ENCODE measurements around the gene NUAK1.

The NUAK1 gene

DNA sequence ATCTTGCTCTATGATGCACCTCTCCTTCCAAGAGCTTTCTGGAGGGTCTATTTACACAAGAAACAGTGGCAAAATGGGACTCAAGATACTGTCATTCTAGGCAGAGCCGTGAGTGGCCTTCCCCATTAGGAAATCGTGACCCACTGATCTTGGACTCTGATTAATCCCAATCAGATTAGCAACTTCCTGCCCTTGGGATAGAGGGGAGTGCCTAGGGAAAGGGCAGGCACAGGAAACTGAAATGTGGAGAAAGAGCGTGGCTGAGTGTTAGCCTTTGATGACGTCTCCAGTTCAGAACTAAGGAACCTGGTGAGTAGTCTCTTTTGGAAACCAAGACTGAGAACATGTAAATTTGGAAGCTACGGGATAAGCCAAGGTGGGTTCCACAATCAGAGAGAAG is 76.1 kb downstream of the NUAK1 start:
- H3F3A ChIP-seq (ENCODE audit: insufficient read depth): no peaks in the 10 kb centered on the region
- no peaks in the 10 kb centered on the region for H3K9me2 ChIP-seq (replicated peaks; ENCODE audit: insufficient read depth, low read length)
- H3K36me3 ChIP-seq (ENCODE audit: low read length): no peaks in the 10 kb centered on the region
- no peak overlapping the region for H3K9ac ChIP-seq (ENCODE audit: low read length)
- H3K4me2 ChIP-seq (ENCODE audit: low read depth, low read length, poor library complexity, severe bottlenecking): no peak overlapping the region
- H4K20me1 ChIP-seq (ENCODE audit: low read depth, low read length): no peaks in the 10 kb centered on the region
- H3K27ac ChIP-seq (ENCODE audit: low read depth, low read length): no peak overlapping the region
- H2AFZ ChIP-seq (ENCODE audit: low read depth, low read length, severe bottlenecking): no peak overlapping the region
- no peaks in the 10 kb centered on the region for H3K79me2 ChIP-seq (ENCODE audit: insufficient read depth, low read length)
- H3K27me3 ChIP-seq (ENCODE audit: low read length): no peaks in the 10 kb centered on the region
- H3K4me3 ChIP-seq (ENCODE audit: insufficient read depth, low read length, poor library complexity, severe bottlenecking): no peak overlapping the region
- TF ChIP-seq, protein P1, sequence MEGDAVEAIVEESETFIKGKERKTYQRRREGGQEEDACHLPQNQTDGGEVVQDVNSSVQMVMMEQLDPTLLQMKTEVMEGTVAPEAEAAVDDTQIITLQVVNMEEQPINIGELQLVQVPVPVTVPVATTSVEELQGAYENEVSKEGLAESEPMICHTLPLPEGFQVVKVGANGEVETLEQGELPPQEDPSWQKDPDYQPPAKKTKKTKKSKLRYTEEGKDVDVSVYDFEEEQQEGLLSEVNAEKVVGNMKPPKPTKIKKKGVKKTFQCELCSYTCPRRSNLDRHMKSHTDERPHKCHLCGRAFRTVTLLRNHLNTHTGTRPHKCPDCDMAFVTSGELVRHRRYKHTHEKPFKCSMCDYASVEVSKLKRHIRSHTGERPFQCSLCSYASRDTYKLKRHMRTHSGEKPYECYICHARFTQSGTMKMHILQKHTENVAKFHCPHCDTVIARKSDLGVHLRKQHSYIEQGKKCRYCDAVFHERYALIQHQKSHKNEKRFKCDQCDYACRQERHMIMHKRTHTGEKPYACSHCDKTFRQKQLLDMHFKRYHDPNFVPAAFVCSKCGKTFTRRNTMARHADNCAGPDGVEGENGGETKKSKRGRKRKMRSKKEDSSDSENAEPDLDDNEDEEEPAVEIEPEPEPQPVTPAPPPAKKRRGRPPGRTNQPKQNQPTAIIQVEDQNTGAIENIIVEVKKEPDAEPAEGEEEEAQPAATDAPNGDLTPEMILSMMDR (IDR thresholded peaks at IDR 0.05; ENCODE audit: insufficient read depth, low read length, poor library complexity, severe bottlenecking): no peak
- TF ChIP-seq EZH2phosphoT487 (conservative IDR thresholded peaks at IDR 0.05; ENCODE audit: low read length): no peak
- H3K9me3 ChIP-seq (ENCODE audit: insufficient read depth, low read length): no peaks in the 10 kb centered on the region

DNA sequence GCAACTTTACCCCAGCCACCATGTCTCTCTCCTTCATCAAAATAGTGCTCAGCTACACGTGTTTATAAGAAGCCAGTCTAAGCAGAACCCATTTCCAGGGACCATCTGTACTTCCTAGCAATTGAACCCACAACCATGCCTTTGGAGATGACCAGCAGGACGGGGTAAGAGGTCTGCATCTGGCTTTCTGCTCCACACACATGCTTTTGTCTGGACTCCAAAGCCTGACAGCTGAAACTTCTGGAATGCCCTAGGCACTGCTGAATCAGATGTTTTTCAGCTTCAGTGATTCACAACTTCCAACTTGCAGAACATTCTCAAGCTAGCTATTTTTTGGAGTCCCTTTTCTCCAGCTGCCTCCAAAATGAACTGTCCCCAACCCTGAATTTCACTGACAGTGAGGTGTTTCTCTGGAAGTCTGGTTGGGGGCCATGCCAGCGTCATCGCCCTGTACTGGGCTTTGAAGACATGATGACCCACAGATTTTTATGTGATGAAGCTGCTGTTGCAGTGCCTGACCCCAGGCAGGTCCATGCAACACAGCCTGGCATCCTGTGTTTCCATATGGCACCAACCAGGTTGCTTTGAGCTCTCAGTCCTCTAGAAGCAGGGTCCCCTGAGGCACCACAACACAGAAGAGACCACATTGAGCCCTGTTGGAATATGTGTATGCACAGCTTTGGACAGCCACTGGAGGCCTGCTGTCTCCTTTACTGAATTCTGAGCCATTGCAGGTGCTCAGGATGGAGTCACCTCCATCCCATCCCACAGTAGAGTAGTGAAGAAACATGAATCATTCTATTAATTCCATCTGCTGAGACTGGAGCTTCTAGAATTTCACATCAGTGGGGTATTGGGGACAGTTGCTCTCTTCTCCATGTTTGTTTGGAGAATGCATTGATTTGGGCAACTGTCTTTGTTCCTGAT is 80.2 kb downstream of the NUAK1 start:
- no peak overlapping the region for H3K4me3 ChIP-seq (ENCODE audit: insufficient read depth, low read length, poor library complexity, severe bottlenecking)
- H2AFZ ChIP-seq (ENCODE audit: low read depth, low read length, severe bottlenecking): no peak overlapping the region
- no peaks in the 10 kb centered on the region for H3K9me2 ChIP-seq (replicated peaks; ENCODE audit: insufficient read depth, low read length)
- no peaks in the 10 kb centered on the region for H3F3A ChIP-seq (ENCODE audit: insufficient read depth)
- no peak for TF ChIP-seq EZH2phosphoT487 (conservative IDR thresholded peaks at IDR 0.05; ENCODE audit: low read length)
- TF ChIP-seq, protein P1 (IDR thresholded peaks at IDR 0.05; ENCODE audit: insufficient read depth, low read length, poor library complexity, severe bottlenecking): no peak
- no peak overlapping the region for H3K27ac ChIP-seq (ENCODE audit: low read depth, low read length)
- H3K9me3 ChIP-seq (ENCODE audit: insufficient read depth, low read length): no peaks in the 10 kb centered on the region
- H4K20me1 ChIP-seq (ENCODE audit: low read depth, low read length): no peaks in the 10 kb centered on the region
- H3K4me2 ChIP-seq (ENCODE audit: low read depth, low read length, poor library complexity, severe bottlenecking): no peak overlapping the region
- H3K27me3 ChIP-seq (ENCODE audit: low read length): no peaks in the 10 kb centered on the region
- H3K36me3 ChIP-seq (ENCODE audit: low read length): no peaks in the 10 kb centered on the region
- no peaks in the 10 kb centered on the region for H3K79me2 ChIP-seq (ENCODE audit: insufficient read depth, low read length)
- no peak overlapping the region for H3K9ac ChIP-seq (ENCODE audit: low read length)

DNA sequence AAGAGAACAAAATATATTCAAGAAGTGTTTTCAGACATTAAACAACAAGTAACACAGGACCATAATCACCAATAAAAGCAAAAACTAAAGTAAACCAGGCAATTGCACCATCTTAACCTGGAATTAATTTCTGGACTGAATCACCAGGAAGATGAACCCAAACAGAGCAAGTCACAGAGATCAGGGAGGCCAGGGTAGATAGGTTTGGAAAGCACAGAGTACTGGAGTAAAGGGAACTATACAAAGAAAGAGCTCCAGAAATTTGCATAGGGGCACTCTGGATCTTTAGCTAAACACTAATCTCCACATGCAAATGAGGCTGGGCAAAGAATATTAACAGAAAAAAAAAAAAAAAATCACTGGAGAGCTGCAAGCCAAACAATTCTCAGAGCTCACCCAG is 84.7 kb downstream of the NUAK1 start:
- no peaks in the 10 kb centered on the region for H3K79me2 ChIP-seq (ENCODE audit: insufficient read depth, low read length)
- no peaks in the 10 kb centered on the region for H4K20me1 ChIP-seq (ENCODE audit: low read depth, low read length)
- TF ChIP-seq EZH2phosphoT487 (conservative IDR thresholded peaks at IDR 0.05; ENCODE audit: low read length): no peak
- TF ChIP-seq, protein P1 (IDR thresholded peaks at IDR 0.05; ENCODE audit: insufficient read depth, low read length, poor library complexity, severe bottlenecking): no peak
- no peak overlapping the region for H3K4me2 ChIP-seq (ENCODE audit: low read depth, low read length, poor library complexity, severe bottlenecking)
- no peaks in the 10 kb centered on the region for H3K9me2 ChIP-seq (replicated peaks; ENCODE audit: insufficient read depth, low read length)
- no peaks in the 10 kb centered on the region for H3F3A ChIP-seq (ENCODE audit: insufficient read depth)
- H3K9ac ChIP-seq (ENCODE audit: low read length): no peak overlapping the region
- no peaks in the 10 kb centered on the region for H3K9me3 ChIP-seq (ENCODE audit: insufficient read depth, low read length)
- H2AFZ ChIP-seq (ENCODE audit: low read depth, low read length, severe bottlenecking): no peak overlapping the region
- H3K4me3 ChIP-seq (ENCODE audit: insufficient read depth, low read length, poor library complexity, severe bottlenecking): no peak overlapping the region
- no peaks in the 10 kb centered on the region for H3K27me3 ChIP-seq (ENCODE audit: low read length)
- H3K36me3 ChIP-seq (ENCODE audit: low read length): no peaks in the 10 kb centered on the region
- no peak overlapping the region for H3K27ac ChIP-seq (ENCODE audit: low read depth, low read length)

All from SU-DHL-6 (cell line).